ENCODE results near the gene TSPEAR. TPM values are rescaled to one million over a fixed set of nuclear protein-coding genes. Genes with fewer than 3 reads are reported as not detected.

TSPEAR gene
- polyA plus RNA-seq, 1 of the 3 experiments (the other 2 are of a cell fraction) = 0.08 TPM

- TF ChIP-seq JUND (IDR thresholded peaks at IDR 0.05) = no peak
Measured at GRCh38 chr21:44598061-44598460, 113.3 kb downstream of the TSPEAR start (continued).

GRCh38 chr21:44596068-44596725 lies 115.2 kb downstream of the TSPEAR start:
- no peaks in the 10 kb centered on the region for H3K9me3 ChIP-seq
- no peaks in the 10 kb centered on the region for H3K36me3 ChIP-seq (replicated peaks in 1 of 2; ENCODE audit: control insufficient read depth in 1 of 2, insufficient read depth in 2 of 2, low read length in 1 of 2)
- POLR2A ChIA-PET = no interaction called here
- H3K27me3 ChIP-seq (ENCODE audit: insufficient read depth) = peaks cover 8% of the 10 kb centered on the region; the same call in 1 of the 2 replicates
- H3K4me2 ChIP-seq = no peak overlapping the region
- TF ChIP-seq TAF1 (IDR thresholded peaks at IDR 0.05; ENCODE audit: borderline replicate concordance, low read depth, low read length) = no peak
- no peak for TF ChIP-seq JUND (IDR thresholded peaks at IDR 0.05)
- no peak for TF ChIP-seq GABPA (IDR thresholded peaks at IDR 0.05; ENCODE audit: low read depth)
- TF ChIP-seq, protein P1, sequence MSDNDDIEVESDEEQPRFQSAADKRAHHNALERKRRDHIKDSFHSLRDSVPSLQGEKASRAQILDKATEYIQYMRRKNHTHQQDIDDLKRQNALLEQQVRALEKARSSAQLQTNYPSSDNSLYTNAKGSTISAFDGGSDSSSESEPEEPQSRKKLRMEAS (IDR thresholded peaks at IDR 0.05; ENCODE audit: low read depth) = no peak
- no peak for TF ChIP-seq MEF2A (IDR thresholded peaks at IDR 0.05; ENCODE audit: borderline replicate concordance, low read depth)
- peaks cover 0 to 2% of the 10 kb centered on the region in 2 experiments; a peak in 1 of 4 replicates for H3K4me1 ChIP-seq (ENCODE audit: control insufficient read depth in 1 of 2, insufficient read depth in 2 of 2, low read depth in 1 of 2, low read length in 1 of 2)
- H4K20me1 ChIP-seq (ENCODE audit: insufficient read depth) = no peaks in the 10 kb centered on the region
- no peak for DNase-seq
- H3K27ac ChIP-seq (ENCODE audit: low read depth in 2 of 2, low read length in 1 of 2) = no peak overlapping the region
- CTCF ChIA-PET = interaction anchor here (0.7 to 1.7 kb wide), 3 partner anchors 12 to 299 kb away, joined by 3 to 5 read pairs (median 3); partner anchors contain the start of gene KRTAP10-5
- peak overlapping the region; percentile 59; the same call in 1 of the 2 replicates for H2AFZ ChIP-seq (ENCODE audit: low read depth)
- WGBS (ENCODE audit: low lambda C conversion rate) = 23% methylated on average over 7 of the region's 9 CpGs
- H3K4me3 ChIP-seq (ENCODE audit: low read depth in 2 of 2, low read length in 1 of 2) = no peak overlapping the region
- no peak overlapping the region for H3K9ac ChIP-seq
- H3K79me2 ChIP-seq (ENCODE audit: insufficient read depth) = no peaks in the 10 kb centered on the region
- no peaks in the 10 kb centered on the region for H3K9me2 ChIP-seq
- no peaks in the 10 kb centered on the region for H3F3A ChIP-seq (replicated peaks; ENCODE audit: insufficient read depth)

DNA sequence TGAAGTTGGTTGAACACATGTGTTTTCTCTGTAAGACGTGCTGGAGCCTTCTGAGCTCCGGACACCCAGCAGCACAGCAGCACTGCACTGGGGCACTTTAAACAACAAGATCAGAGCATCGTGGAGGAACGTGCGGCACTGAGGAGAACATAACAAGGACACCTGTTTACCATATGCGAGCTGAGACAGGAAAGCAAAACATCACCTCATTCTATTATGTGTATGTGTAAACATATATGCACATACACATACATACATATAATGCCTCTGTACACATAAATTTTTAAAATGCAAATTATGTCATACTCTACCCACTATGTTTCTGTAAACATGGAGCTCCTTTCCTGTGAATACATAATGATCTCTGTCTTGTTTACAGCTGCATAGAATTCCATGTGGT lies 115.8 kb downstream of the TSPEAR start:
- Histone ChIP-seq H2AFZ (ENCODE audit: low read depth) (no peak overlapping the region), H3K36me3 (replicated peaks in 1 of 2; ENCODE audit: control insufficient read depth in 1 of 2, insufficient read depth in 2 of 2, low read length in 1 of 2) (no peaks in the 10 kb centered on the region), H3K27ac (ENCODE audit: low read depth in 2 of 2, low read length in 1 of 2) (no peak overlapping the region), H3K9ac (no peak overlapping the region), H4K20me1 (ENCODE audit: insufficient read depth) (no peaks in the 10 kb centered on the region), H3K9me3 (no peaks in the 10 kb centered on the region), H3K27me3 (ENCODE audit: insufficient read depth) (peaks cover 8% of the 10 kb centered on the region; the same call in 1 of the 2 replicates), H3K79me2 (ENCODE audit: insufficient read depth) (no peaks in the 10 kb centered on the region), H3K4me3 (ENCODE audit: low read depth in 2 of 2, low read length in 1 of 2) (no peak overlapping the region), H3K4me1 (ENCODE audit: control insufficient read depth in 1 of 2, insufficient read depth in 2 of 2, low read depth in 1 of 2, low read length in 1 of 2) (peaks cover 0 to 2% of the 10 kb centered on the region in 2 experiments; a peak in 1 of 4 replicates), H3F3A (replicated peaks; ENCODE audit: insufficient read depth) (no peaks in the 10 kb centered on the region), H3K4me2 (no peak overlapping the region), H3K9me2 (no peaks in the 10 kb centered on the region)
- WGBS (ENCODE audit: low lambda C conversion rate) = 21% methylated on average over 5 of the region's 6 CpGs
- TF ChIP-seq TCF12 (IDR thresholded peaks at IDR 0.05) (no peak), NRF1 (IDR thresholded peaks at IDR 0.05; ENCODE audit: low read depth, low read length) (no peak), MEF2A (IDR thresholded peaks at IDR 0.05; ENCODE audit: borderline replicate concordance, low read depth) (no peak), GATA2 (CRISPR knock-in tag; IDR thresholded peaks at IDR 0.05) (no peak), PBX3 (IDR thresholded peaks at IDR 0.05) (no peak), RXRA (IDR thresholded peaks at IDR 0.05; ENCODE audit: borderline replicate concordance, low read depth) (no peak), YY1 (IDR thresholded peaks at IDR 0.05; ENCODE audit: low read depth) (no peak)
- ChIA-PET CTCF (interaction anchor here (1.7 kb wide), 1 partner anchor 15 kb away, joined by 5 read pairs; the partner anchor contains the start of gene KRTAP10-5), POLR2A (no interaction called here)
- DNase-seq = no peak

Data from SK-N-SH (cell line).